Gastroesophageal sphincter (tissue), 4 donors: ENCODE data around the gene PRM1. TPM values are rescaled to one million over a fixed set of nuclear protein-coding genes. Genes with fewer than 3 reads are reported as not detected.

Experiments
- ATAC-seq: fragments of 150-250 bp; one replicate; pipeline ENCODE4 v1.9.1; 2016; ENCODE audit warnings: mild to moderate bottlenecking, moderate library complexity
- H3K27ac ChIP-seq, 4 donors: fragments of 200-600 bp; sonication (generic) in 3 of 4; 1 replicate in 3 of 4; 2 replicates in 1 of 4; pipeline ENCODE4 v1.5.1; 2016 to 2019
- H3K27me3 ChIP-seq: fragments of 200-600 bp; sonication (generic); one replicate; pipeline ENCODE4 v1.5.1; 2019
- H3K36me3 ChIP-seq, 2 donors: fragments of 200-600 bp; sonication (generic); one replicate each; pipeline ENCODE4 v1.5.1; 2019; ENCODE audit warnings: control low read depth in 1 of 2
- H3K4me1 ChIP-seq, 3 donors: fragments of 200-600 bp; sonication (generic); 1 replicate in 2 of 3; 2 replicates in 1 of 3; pipeline ENCODE4 v1.5.1; 2016 to 2019; ENCODE audit warnings: control low read depth in 2 of 3
- H3K4me3 ChIP-seq, 2 donors: fragments of 200-600 bp; sonication (generic); one replicate each; pipeline ENCODE4 v1.5.1; 2019; ENCODE audit warnings: mild to moderate bottlenecking in 1 of 2, moderate library complexity in 1 of 2
- H3K9me3 ChIP-seq, 3 donors: fragments of 200-600 bp; sonication (generic); one replicate each; pipeline ENCODE4 v1.5.1; 2017 to 2019; ENCODE audit warnings: control low read depth in 2 of 3
- EP300 ChIP-seq: sonication (generic); formaldehyde crosslinking; IDR thresholded peaks from one replicate; pipeline ENCODE4 v1.6.1; 2017; ENCODE audit warnings: antibody characterized with exemption, mild to moderate bottlenecking
- POLR2A ChIP-seq, 2 donors: fragments of 450-650 bp; IDR thresholded peaks; one replicate each; pipeline ENCODE4 v1.6.1; 2017; ENCODE audit warnings: antibody characterized with exemption in 2 of 2, mild to moderate bottlenecking in 2 of 2, moderate library complexity in 1 of 2
- POLR2AphosphoS5 ChIP-seq: sonication (generic); formaldehyde crosslinking; IDR thresholded peaks from one replicate; pipeline ENCODE4 v1.6.1; 2017; ENCODE audit warnings: antibody characterized with exemption
- WGBS, 2 donors: methylation state at CpG; one replicate each; pipeline ENCODE4 v1.1.5; 2018; ENCODE audit warnings: low coverage in 1 of 2; 5-methylcytosine and 5-hydroxymethylcytosine counted together
- total RNA-seq, 4 donors: library from RNA; depleted of rRNA; stranded (reverse); fragments of >200 nt; gene quantifications; one replicate each; pipeline ENCODE4 v1.1.0, GENCODE V29; 2016
- TF ChIP-seq, protein P1 (sequence below), 4 experiments: fragments of 200-600 bp in 2 of 4; fragments of 450-650 bp in 2 of 4; sonication (generic) in 1 of 4; IDR thresholded peaks; one replicate each; pipeline ENCODE4 v1.5.1; 2017 to 2019; ENCODE audit warnings: antibody characterized with exemption in 4 of 4, mild to moderate bottlenecking in 2 of 4, moderate library complexity in 2 of 4

PRM1 gene
- total RNA-seq, 4 donors from 2014 or later = not detected

DNA sequence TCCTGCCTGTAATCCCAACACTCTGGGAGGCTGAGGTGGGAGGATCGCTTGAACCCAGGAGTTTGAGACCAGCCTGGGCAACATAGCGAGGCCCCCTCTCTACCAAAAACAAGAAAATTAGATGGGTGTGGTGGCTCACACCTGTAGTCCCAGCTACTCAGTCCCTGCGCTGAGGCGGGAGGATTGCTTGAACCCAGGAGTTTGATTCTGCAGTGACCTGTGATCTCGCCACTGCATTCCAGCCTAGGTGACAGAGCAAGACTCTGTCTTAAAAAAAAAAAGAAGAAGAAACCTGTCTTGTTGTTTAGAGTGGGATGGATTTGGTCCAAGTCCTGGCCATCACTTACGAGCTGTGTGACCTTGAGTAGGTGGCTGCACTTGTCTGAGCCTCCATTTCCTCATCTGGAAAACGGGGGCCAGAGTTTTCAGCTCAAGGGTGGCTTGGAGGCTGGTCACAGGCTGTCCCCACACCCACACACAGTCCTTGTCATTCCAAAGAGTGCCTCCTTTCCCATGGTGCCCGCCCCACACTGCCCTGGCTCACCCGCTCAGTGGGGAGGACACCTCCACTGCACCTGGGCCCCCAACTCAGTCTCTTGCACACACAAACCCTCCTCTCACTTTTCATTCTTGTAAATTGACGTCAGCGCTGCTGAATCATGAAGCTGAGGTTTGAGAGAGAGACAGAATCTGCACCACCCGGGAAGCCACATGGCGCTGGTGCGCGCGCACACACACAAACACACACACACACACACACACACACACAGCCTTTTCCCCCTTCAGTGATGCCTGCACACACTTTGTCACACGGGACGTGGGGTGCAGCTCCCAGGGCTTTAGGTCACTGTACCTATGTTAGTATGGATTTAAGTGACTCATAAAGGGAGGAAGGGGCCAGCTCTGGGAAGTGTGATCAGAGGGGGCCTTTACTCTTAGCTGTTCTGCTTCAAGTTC is 29.3 kb downstream of the PRM1 start:
- 92% methylated on average over 2 to 8 of the region's 18 CpGs for WGBS, 2 donors
- no peaks in the 10 kb centered on the region for H3K27me3 ChIP-seq

DNA sequence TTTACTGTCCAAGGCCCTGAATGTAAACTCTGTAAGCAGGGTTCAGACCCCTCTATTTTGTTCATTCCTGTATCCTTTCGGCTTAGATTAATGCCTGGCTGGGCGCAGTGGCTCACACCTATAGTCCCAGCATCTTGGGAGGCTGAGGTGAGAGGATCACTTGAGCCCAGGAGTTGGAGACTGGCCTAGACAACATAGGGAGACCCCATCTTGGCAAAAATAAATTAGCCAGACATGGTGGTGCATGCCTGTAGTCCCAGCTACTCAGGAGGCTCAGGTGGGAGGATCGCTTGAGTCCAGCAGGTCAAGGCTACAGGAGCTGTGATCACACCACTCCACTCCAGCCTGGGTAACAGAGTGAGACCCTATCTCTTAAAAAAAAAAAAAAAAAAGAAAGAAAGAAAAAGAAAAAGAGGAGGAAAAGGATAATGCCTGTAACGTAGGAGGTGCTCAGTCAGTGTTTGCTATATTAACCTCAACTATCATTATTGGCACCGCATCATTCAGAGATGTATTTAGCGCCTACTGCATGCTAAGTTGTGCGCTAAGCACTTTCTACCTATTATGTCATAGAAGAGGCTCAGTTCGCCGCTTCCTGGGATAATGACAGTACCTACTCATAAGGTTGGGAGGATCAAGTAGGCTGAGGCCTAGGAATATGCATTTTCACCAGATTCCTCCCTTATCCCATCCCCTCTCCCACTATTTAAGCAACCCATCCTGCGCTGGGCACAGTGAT is 30.2 kb downstream of the PRM1 start:
- Histone ChIP-seq H3K27me3 (no peaks in the 10 kb centered on the region), H3K27ac (no peak overlapping the region), H3K36me3 (no peaks in the 10 kb centered on the region), H3K4me1 (peaks cover 0 to 36% (median 0%) of the 10 kb centered on the region in 3 donors), H3K4me3 (no peak overlapping the region), H3K9me3 (no peaks in the 10 kb centered on the region)
- TF ChIP-seq, protein P1, sequence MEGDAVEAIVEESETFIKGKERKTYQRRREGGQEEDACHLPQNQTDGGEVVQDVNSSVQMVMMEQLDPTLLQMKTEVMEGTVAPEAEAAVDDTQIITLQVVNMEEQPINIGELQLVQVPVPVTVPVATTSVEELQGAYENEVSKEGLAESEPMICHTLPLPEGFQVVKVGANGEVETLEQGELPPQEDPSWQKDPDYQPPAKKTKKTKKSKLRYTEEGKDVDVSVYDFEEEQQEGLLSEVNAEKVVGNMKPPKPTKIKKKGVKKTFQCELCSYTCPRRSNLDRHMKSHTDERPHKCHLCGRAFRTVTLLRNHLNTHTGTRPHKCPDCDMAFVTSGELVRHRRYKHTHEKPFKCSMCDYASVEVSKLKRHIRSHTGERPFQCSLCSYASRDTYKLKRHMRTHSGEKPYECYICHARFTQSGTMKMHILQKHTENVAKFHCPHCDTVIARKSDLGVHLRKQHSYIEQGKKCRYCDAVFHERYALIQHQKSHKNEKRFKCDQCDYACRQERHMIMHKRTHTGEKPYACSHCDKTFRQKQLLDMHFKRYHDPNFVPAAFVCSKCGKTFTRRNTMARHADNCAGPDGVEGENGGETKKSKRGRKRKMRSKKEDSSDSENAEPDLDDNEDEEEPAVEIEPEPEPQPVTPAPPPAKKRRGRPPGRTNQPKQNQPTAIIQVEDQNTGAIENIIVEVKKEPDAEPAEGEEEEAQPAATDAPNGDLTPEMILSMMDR (IDR thresholded peaks at IDR 0.05) = no peak
- TF ChIP-seq POLR2AphosphoS5 (no peak), POLR2A (IDR thresholded peaks at IDR 0.05) (no peak), EP300 (no peak)
- no peak for ATAC-seq
- WGBS, 2 donors = 89 to 93% methylated on average over 4 to 9 of the region's 10 CpGs

More for the DNA sequence above, 29.3 kb downstream of the PRM1 start:
- Histone ChIP-seq H3K4me1 (peaks cover 0 to 39% (median under 1%) of the 10 kb centered on the region in 3 donors), H3K4me3 (peak overlapping the region in 1 of 2 donors; percentile 2), H3K27ac (no peak overlapping the region), H3K36me3 (no peaks in the 10 kb centered on the region), H3K9me3 (no peaks in the 10 kb centered on the region)
- ATAC-seq = no peak
- TF ChIP-seq POLR2AphosphoS5 (no peak), EP300 (no peak), POLR2A (IDR thresholded peaks at IDR 0.05) (no peak)
- TF ChIP-seq, protein P1 (IDR thresholded peaks at IDR 0.05) = no peak

DNA sequence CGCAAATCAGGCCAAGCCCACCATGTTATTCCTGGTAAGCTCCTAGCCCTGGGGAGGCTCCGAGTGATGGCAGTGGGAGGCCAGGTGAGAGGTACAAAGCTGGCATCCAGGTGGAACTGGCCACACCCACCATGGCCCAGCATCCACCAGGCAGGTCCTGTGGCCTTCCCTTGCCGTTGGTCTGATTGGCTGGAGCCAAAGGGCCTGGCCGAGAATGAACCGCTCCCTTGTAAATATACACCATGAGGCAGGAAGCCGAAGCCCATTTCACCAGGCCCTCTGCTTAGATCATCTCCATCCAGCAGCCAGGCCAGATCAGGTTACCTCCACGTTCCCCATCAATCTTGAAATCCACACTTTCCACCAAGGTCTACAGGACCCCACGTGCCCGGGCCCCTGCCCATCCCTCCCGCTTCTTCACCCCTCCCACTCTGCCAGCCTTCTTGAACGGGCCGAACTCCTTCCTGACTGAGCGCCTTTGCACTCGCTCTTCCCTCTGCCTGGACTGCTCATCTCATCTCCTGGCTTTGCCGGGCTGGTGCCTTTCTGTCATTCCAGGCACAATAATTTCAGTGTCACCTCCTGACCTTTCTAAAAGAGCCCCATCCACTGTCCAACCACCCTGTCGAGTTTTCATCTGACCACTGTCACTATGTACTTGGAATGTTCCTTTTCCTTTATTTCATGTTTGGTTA is 30.9 kb downstream of the PRM1 start:
- Histone ChIP-seq H3K27me3 (no peaks in the 10 kb centered on the region), H3K27ac (no peak overlapping the region), H3K36me3 (no peaks in the 10 kb centered on the region), H3K4me3 (no peak overlapping the region), H3K9me3 (no peaks in the 10 kb centered on the region), H3K4me1 (peaks cover 0 to 32% (median 0%) of the 10 kb centered on the region in 3 donors)
- 65 to 71% methylated on average over 9 to 10 of the region's 16 CpGs for WGBS, 2 donors
- TF ChIP-seq POLR2AphosphoS5 (no peak), POLR2A (IDR thresholded peaks at IDR 0.05) (peak in 1 of 2 donors; percentile 7), EP300 (no peak)
- TF ChIP-seq, protein P1 (IDR thresholded peaks at IDR 0.05) = no peak
- no peak for ATAC-seq

DNA sequence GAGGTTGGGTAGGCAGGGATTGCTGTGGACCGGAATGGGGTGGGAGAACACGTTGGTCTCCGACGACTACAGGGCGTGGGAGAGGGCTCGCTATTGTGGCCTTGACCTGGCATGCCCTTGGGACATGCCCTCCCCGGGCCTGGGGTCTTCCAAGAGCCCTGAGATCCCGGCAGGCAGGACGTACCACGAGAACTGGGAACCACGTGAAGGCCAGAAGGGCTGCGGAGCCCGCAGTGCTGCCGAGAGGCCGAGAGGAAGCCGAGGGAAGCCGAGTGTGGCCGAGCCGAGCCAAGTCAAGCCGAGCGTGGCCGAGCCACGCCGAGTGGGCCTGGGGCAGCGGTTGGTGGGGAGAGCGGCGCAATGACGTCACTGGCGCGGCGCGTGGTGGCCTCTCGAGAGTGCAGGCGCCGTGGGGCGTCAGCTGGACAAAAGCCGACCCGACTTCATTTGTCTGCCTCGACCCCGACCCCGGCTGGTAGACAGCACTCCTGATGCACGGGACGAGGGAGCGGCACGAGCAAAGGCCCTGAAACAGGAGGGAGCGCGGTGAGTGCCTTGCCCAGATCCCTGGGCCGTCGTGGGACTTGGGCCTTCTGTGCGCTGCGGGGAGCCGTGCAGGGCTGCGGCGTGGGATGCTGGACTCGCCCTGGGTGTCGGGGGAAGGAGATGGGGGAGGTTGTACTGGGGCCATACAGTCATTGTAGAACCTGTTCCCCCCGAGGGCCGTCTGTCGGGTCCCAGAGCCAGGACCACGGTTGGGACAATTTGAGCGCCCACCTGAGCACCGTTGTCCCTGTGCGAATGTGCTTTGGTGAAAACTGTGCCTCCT is 31.7 kb downstream of the PRM1 start:
- TF ChIP-seq POLR2A (IDR thresholded peaks at IDR 0.05) = no peak
- TF ChIP-seq, protein P1 (IDR thresholded peaks at IDR 0.05) = no peak
- ATAC-seq = no peak

More for the DNA sequence above, 31.7 kb downstream of the PRM1 start:
- H3K4me3 ChIP-seq = no peak overlapping the region
- no peaks in the 10 kb centered on the region for H3K9me3 ChIP-seq
- no CpG with 5 or more reads among the region's 63 CpGs for WGBS, 2 donors
- H3K36me3 ChIP-seq = no peaks in the 10 kb centered on the region
- H3K27ac ChIP-seq = no peak overlapping the region
- peaks cover 0 to 24% (median 0%) of the 10 kb centered on the region in 3 donors for H3K4me1 ChIP-seq
- H3K27me3 ChIP-seq = no peaks in the 10 kb centered on the region
